Lung (tissue), 12 donors: ENCODE data around the gene SYT13. TPM values are rescaled to one million over a fixed set of nuclear protein-coding genes. Genes with fewer than 3 reads are reported as not detected.

Source experiments
- ATAC-seq: fragments of 200-7000 bp; cut with Tn5 transposase; one replicate; pipeline ENCODE4 v1.9.1; 2020; ENCODE audit warnings: moderate number of reproducible peaks; ENCODE audit not compliant: insufficient read depth, low FRiP score
- DNase-seq, 3 donors: peaks; one replicate each; pipeline ENCODE4 v3.0.0-alpha.2; 2013 to 2017
- H3K27ac ChIP-seq, 2 donors: one replicate each; pipeline ENCODE4 v1.5.1; 2013; ENCODE audit warnings: mild to moderate bottlenecking in 2 of 2, moderate library complexity in 2 of 2, control low read depth in 1 of 2, inconsistent platforms in 1 of 2, low read depth in 1 of 2, low read length in 1 of 2
- H3K27me3 ChIP-seq, 3 donors: one replicate each; pipeline ENCODE4 v1.5.1; 2013; ENCODE audit warnings: low read length in 2 of 3; ENCODE audit not compliant: control insufficient read depth in 3 of 3, insufficient read depth in 3 of 3
- H3K36me3 ChIP-seq, 4 donors: one replicate each; pipeline ENCODE4 v1.5.1; 2013; ENCODE audit warnings: low read length in 4 of 4, mild to moderate bottlenecking in 1 of 4, moderate library complexity in 1 of 4; ENCODE audit not compliant: control insufficient read depth in 4 of 4, insufficient read depth in 4 of 4
- H3K4me1 ChIP-seq, 5 donors: one replicate each; pipeline ENCODE4 v1.5.1; 2013; ENCODE audit warnings: low read length in 5 of 5, mild to moderate bottlenecking in 2 of 5, moderate library complexity in 1 of 5; ENCODE audit not compliant: control insufficient read depth in 5 of 5, insufficient read depth in 5 of 5
- H3K4me3 ChIP-seq: one replicate; pipeline ENCODE4 v1.5.1; 2013; ENCODE audit warnings: mild to moderate bottlenecking, control low read depth, moderate library complexity
- H3K9ac ChIP-seq, 2 donors: one replicate each; pipeline ENCODE4 v1.5.1; 2013; ENCODE audit warnings: low read length in 2 of 2, control low read depth in 1 of 2; ENCODE audit not compliant: insufficient read depth in 1 of 2
- H3K9me3 ChIP-seq, 4 donors: one replicate each; pipeline ENCODE4 v1.5.1; 2013; ENCODE audit warnings: low read length in 3 of 4, mild to moderate bottlenecking in 1 of 4, moderate library complexity in 1 of 4; ENCODE audit not compliant: control insufficient read depth in 4 of 4, insufficient read depth in 3 of 4
- WGBS, 2 donors: extraction: QIAGEN DNeasy Blood & Tissue Kit; methylation state at CpG; one replicate each; pipeline ENCODE4 v1.1.7; 2013; 5-methylcytosine and 5-hydroxymethylcytosine counted together
- polyA plus RNA-seq, 2 donors: library from polyadenylated mRNA; stranded (reverse); fragments of 200-250 nt; gene quantifications; one replicate each; pipeline ENCODE4 v1.2.1, GENCODE V29; 2013
- total RNA-seq, 2 donors: library from RNA; depleted of rRNA in 1 of 2; stranded (reverse); fragments of >200 nt in 1 of 2; gene quantifications; one replicate each; pipeline ENCODE4 v1.2.1, GENCODE V29; 2014 to 2021
- TF ChIP-seq, protein P1 (sequence below): IDR thresholded peaks from 2 replicates; pipeline ENCODE4 v1.5.1; 2012; ENCODE audit warnings: mild to moderate bottlenecking; ENCODE audit errors: control extremely low read depth, extremely low read depth
- donor health status: control.
- donor health status: control.
- donor health status: Bipolar disorder and iron deficiency.
- donor health status: healthy.
- donor health status: DM: yes; HTN: yes; CAD: no.

The SYT13 gene
- total and polyA plus RNA-seq, 4 donors = 0.06 to 6.2 (median 0.16) TPM

DNA sequence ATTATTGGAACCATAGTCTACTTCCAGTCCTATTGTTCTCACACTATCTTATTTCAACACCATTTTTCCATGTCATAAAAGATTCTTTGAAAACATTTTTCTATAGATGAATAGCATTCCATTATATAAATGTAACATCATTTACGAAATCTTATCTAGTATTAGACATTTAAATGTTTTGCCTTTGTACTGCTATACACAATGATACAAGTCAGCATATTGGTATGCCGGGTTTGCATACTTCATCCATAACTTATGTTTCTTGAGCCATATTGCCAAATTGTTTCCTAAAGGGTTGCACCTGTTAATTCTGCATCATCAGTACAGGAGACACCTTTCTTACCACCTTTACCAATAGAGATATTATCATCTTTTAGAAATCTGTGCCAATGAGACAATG lies 68.2 kb downstream of the SYT13 start:
- H3K9ac ChIP-seq = no peak overlapping the region
- no peaks in the 10 kb centered on the region for H3K27me3 ChIP-seq
- no peak overlapping the region for H3K27ac ChIP-seq
- peaks cover 0 to 5% (median 0%) of the 10 kb centered on the region in 5 donors for H3K4me1 ChIP-seq
- TF ChIP-seq, protein P1, sequence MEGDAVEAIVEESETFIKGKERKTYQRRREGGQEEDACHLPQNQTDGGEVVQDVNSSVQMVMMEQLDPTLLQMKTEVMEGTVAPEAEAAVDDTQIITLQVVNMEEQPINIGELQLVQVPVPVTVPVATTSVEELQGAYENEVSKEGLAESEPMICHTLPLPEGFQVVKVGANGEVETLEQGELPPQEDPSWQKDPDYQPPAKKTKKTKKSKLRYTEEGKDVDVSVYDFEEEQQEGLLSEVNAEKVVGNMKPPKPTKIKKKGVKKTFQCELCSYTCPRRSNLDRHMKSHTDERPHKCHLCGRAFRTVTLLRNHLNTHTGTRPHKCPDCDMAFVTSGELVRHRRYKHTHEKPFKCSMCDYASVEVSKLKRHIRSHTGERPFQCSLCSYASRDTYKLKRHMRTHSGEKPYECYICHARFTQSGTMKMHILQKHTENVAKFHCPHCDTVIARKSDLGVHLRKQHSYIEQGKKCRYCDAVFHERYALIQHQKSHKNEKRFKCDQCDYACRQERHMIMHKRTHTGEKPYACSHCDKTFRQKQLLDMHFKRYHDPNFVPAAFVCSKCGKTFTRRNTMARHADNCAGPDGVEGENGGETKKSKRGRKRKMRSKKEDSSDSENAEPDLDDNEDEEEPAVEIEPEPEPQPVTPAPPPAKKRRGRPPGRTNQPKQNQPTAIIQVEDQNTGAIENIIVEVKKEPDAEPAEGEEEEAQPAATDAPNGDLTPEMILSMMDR = no peak
- no peak for DNase-seq
- no peak overlapping the region for H3K4me3 ChIP-seq
- H3K36me3 ChIP-seq = peaks cover 2 to 36% (median 17%) of the 10 kb centered on the region in 4 donors
- H3K9me3 ChIP-seq = no peaks in the 10 kb centered on the region
- no peak for ATAC-seq
- 90 to 95% methylated on average over 2 of the region's 2 CpGs for WGBS, 2 donors

DNA sequence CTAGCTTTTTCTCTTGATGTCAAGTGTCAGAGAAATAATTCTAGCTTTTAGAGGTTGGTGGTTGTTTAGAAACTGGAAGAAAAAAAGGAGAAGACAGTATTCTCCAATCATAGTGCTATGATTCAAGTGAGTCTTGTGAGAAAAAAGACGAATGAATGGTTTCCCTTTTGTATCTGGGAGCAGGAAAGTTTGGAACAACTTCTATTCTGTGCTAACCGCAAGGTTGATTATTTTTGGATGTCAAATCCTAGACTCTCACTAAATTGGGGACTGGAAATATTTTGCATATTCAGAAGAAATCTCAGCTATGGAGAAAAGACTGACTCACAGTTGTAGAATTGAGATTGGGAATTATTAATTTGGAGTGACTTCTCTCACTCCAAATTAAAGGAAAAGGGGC lies 69.2 kb downstream of the SYT13 start:
- DNase-seq (no peak), ATAC-seq (no peak)
- Histone ChIP-seq H3K27ac (no peak overlapping the region), H3K4me3 (no peak overlapping the region), H3K36me3 (peaks cover 2 to 32% (median 19%) of the 10 kb centered on the region in 4 donors), H3K9me3 (no peaks in the 10 kb centered on the region), H3K9ac (no peak overlapping the region), H3K27me3 (no peaks in the 10 kb centered on the region), H3K4me1 (peaks cover 0 to 5% (median 0%) of the 10 kb centered on the region in 5 donors)
- TF ChIP-seq, protein P1 = no peak
- WGBS, 2 donors = 78 to 89% methylated on average over 2 of the region's 2 CpGs

DNA sequence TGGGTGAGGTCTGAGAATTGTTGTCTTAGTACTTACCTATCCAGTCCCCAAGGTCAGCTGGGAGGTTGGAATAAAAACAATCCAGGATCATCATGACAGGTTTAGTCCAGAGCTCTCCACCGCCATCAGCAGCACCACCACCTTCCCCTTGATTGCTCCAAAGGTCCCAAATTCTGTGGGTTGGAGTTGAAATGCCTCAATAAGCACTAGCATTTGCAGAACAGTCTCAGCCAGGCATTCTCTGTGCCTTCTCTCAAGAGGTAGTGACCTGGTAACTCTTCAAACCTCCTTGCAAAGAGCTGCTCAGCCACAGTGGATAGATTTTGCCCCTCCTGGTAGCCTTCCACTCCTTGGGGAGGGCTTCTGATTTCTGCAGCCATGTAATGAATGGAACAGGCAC lies 70.1 kb downstream of the SYT13 start:
- Histone ChIP-seq H3K4me3 (no peak overlapping the region), H3K9me3 (no peaks in the 10 kb centered on the region), H3K4me1 (peaks cover 0 to 5% (median 2%) of the 10 kb centered on the region in 5 donors), H3K9ac (no peak overlapping the region), H3K27ac (no peak overlapping the region), H3K36me3 (peaks cover 2 to 23% (median 18%) of the 10 kb centered on the region in 4 donors), H3K27me3 (no peaks in the 10 kb centered on the region)
- ATAC-seq (no peak), DNase-seq (no peak)
- TF ChIP-seq, protein P1 = no peak
- WGBS, 2 donors = 95 to 96% methylated on average over 1 of the region's 1 CpG
